ENCODE measurements around the gene MEA1. TPM values are rescaled to one million over a fixed set of nuclear protein-coding genes. Genes with fewer than 3 reads are reported as not detected.
"Not testable (repeated sequence)": the region's sequence is repeated elsewhere in the genome, so short reads cannot be mapped to it uniquely, and the experiment has no call there.

The MEA1 gene
- polyA plus RNA-seq, 1 experiment = 86.5 TPM

GRCh38 chr6:43007126-43007525 is 6.6 kb downstream of the MEA1 start:
- Histone ChIP-seq H3K27ac (ENCODE audit: low read depth, low read length) (no peak overlapping the region), H3K27me3 (ENCODE audit: control insufficient read depth, insufficient read depth, low read length) (no peaks in the 10 kb centered on the region), H3K4me3 (ENCODE audit: low read depth, low read length) (no peak overlapping the region), H3K9me3 (ENCODE audit: control insufficient read depth, insufficient read depth, low read length) (no peaks in the 10 kb centered on the region; the same call in 1 of the 2 replicates)
- DNase-seq (ENCODE audit: low read depth, low spot score) = no peak
- TF ChIP-seq, protein P1, sequence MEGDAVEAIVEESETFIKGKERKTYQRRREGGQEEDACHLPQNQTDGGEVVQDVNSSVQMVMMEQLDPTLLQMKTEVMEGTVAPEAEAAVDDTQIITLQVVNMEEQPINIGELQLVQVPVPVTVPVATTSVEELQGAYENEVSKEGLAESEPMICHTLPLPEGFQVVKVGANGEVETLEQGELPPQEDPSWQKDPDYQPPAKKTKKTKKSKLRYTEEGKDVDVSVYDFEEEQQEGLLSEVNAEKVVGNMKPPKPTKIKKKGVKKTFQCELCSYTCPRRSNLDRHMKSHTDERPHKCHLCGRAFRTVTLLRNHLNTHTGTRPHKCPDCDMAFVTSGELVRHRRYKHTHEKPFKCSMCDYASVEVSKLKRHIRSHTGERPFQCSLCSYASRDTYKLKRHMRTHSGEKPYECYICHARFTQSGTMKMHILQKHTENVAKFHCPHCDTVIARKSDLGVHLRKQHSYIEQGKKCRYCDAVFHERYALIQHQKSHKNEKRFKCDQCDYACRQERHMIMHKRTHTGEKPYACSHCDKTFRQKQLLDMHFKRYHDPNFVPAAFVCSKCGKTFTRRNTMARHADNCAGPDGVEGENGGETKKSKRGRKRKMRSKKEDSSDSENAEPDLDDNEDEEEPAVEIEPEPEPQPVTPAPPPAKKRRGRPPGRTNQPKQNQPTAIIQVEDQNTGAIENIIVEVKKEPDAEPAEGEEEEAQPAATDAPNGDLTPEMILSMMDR (IDR thresholded peaks at IDR 0.05; ENCODE audit: low read depth, low read length) = no peak
- ChIA-PET POLR2A (interaction anchor here (0.6 kb wide), 1 partner anchor 103 kb away, joined by 4 read pairs; no protein-coding TSS in a partner anchor), CTCF (interaction anchor here (0.9 kb wide), 1 partner anchor 19 kb away, joined by 3 read pairs; no protein-coding TSS in a partner anchor)

DNA sequence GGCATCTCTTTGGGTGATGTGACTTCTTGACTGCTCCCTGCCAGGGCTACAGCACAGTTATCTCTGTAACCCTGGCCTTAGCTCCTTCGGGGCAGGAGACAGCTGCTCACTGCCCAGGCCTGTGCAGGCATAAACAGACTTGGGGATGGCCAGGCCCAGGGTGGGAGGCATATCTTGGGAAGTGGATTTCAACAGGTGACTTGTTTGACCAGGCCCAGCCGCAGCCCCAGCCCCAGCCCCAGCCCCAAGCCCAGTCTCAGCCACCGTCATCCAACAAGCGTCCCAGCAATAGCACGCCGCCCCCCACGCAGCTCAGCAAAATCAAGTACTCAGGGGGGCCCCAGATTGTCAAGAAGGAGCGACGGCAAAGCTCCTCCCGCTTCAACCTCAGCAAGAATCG is 7.5 kb downstream of the MEA1 start:
- Histone ChIP-seq H3K4me3 (ENCODE audit: low read depth, low read length) (no peak overlapping the region), H3K27me3 (ENCODE audit: control insufficient read depth, insufficient read depth, low read length) (no peaks in the 10 kb centered on the region), H3K9me3 (ENCODE audit: control insufficient read depth, insufficient read depth, low read length) (no peaks in the 10 kb centered on the region; the same call in 1 of the 2 replicates), H3K27ac (ENCODE audit: low read depth, low read length) (no peak overlapping the region)
- TF ChIP-seq, protein P1 (IDR thresholded peaks at IDR 0.05; ENCODE audit: low read depth, low read length) = no peak
- POLR2A ChIA-PET = no interaction called here
- no peak for DNase-seq (ENCODE audit: low read depth, low spot score)
- CTCF ChIA-PET = interaction anchor here (1.4 kb wide), 1 partner anchor 105 kb away, joined by 4 read pairs; no protein-coding TSS in a partner anchor

DNA sequence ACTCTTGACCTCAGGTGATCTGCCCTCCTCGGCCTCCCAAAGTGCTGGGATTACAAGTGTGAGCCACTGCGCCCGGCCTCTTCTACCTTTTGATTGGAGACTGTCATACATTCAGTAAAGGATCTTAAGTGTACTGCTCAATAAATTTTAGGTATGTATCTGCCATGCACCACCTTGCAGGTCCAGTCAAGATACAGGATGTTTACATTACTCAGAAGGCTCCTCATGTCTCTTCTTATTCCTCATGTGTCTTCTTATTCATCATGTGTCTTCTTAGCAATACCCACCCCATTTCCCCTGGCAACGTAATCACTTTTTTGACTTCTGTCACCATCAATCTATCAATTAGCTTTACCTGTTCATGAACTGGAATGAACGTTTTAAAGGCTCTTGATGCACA is 7.9 kb downstream of the MEA1 start:
- ChIA-PET POLR2A (interaction anchor here (0.6 to 1.4 kb wide), 2 partner anchors 8 to 188 kb away, joined by 3 to 4 read pairs; partner anchors contain the start of genes KLHDC3 and MEA1), CTCF (interaction anchor here (1.4 kb wide), 1 partner anchor 105 kb away, joined by 4 read pairs; no protein-coding TSS in a partner anchor)
- DNase-seq (ENCODE audit: low read depth, low spot score) = no peak
- Histone ChIP-seq H3K27me3 (ENCODE audit: control insufficient read depth, insufficient read depth, low read length) (no peaks in the 10 kb centered on the region), H3K27ac (ENCODE audit: low read depth, low read length) (no peak overlapping the region), H3K4me3 (ENCODE audit: low read depth, low read length) (no peak overlapping the region), H3K9me3 (ENCODE audit: control insufficient read depth, insufficient read depth, low read length) (no peaks in the 10 kb centered on the region; the same call in 1 of the 2 replicates)
- TF ChIP-seq, protein P1 (IDR thresholded peaks at IDR 0.05; ENCODE audit: low read depth, low read length) = no peak

- H3K27me3 ChIP-seq (ENCODE audit: control insufficient read depth, insufficient read depth, low read length) = no peaks in the 10 kb centered on the region
- H3K4me3 ChIP-seq (ENCODE audit: low read depth, low read length) = no peak overlapping the region
- ChIA-PET POLR2A (no interaction called here), CTCF (no interaction called here)
- H3K9me3 ChIP-seq (ENCODE audit: control insufficient read depth, insufficient read depth, low read length) = no peaks in the 10 kb centered on the region; the same call in 1 of the 2 replicates
- no peak for DNase-seq (ENCODE audit: low read depth, low spot score)
- TF ChIP-seq, protein P1 (IDR thresholded peaks at IDR 0.05; ENCODE audit: low read depth, low read length) = no peak
- no peak overlapping the region for H3K27ac ChIP-seq (ENCODE audit: low read depth, low read length)
Measured at GRCh38 chr6:43001843-43002242, 11.9 kb downstream of the MEA1 start.

- POLR2A ChIA-PET; DNase-seq (ENCODE audit: low read depth, low spot score); H3K4me3 ChIP-seq (ENCODE audit: low read depth, low read length); CTCF ChIA-PET; H3K27ac ChIP-seq (ENCODE audit: low read depth, low read length); H3K9me3 ChIP-seq (ENCODE audit: control insufficient read depth, insufficient read depth, low read length); H3K27me3 ChIP-seq (ENCODE audit: control insufficient read depth, insufficient read depth, low read length): not testable (repeated sequence)
Measured at GRCh38 chr6:42998205-42998604, 15.5 kb downstream of the MEA1 start.

Measured in AG04450 (cell line).